GM23248 (cell line): Measurements from ENCODE around the gene TM9SF2. TPM values are rescaled to one million over a fixed set of nuclear protein-coding genes. Genes with fewer than 3 reads are reported as not detected.

Experiments
- DNase-seq: peaks from one replicate; pipeline ENCODE4 v3.0.0-alpha.2; 2015
- H2AFZ ChIP-seq: fragments of 200-600 bp; sonication (generic); 2 replicates; pipeline ENCODE4 v1.6.1; 2016; ENCODE audit warnings: antibody characterized with exemption
- H3F3A ChIP-seq: fragments of 200-600 bp; sonication (generic); 2 replicates; pipeline ENCODE4 v1.6.1; 2016; ENCODE audit warnings: mild to moderate bottlenecking, antibody characterized with exemption, mixed run types; ENCODE audit not compliant: insufficient read depth
- H3K27ac ChIP-seq: fragments of 200-600 bp; sonication (generic); 2 replicates; pipeline ENCODE4 v1.5.1; 2016; ENCODE audit warnings: mild to moderate bottlenecking
- H3K27me3 ChIP-seq: fragments of 200-600 bp; sonication (generic); replicated peaks from 2 replicates; pipeline ENCODE4 v1.6.1; 2016; ENCODE audit warnings: mild to moderate bottlenecking; ENCODE audit not compliant: insufficient read depth
- H3K36me3 ChIP-seq: fragments of 200-600 bp; sonication (generic); 2 replicates; pipeline ENCODE4 v1.6.1; 2016; ENCODE audit warnings: low read depth, mild to moderate bottlenecking
- H3K4me1 ChIP-seq: fragments of 200-600 bp; sonication (generic); 2 replicates; pipeline ENCODE4 v1.6.1; 2016; ENCODE audit warnings: mild to moderate bottlenecking; ENCODE audit not compliant: insufficient read depth
- H3K4me2 ChIP-seq: fragments of 200-600 bp; sonication (generic); one replicate; pipeline ENCODE4 v1.6.1; 2016; ENCODE audit warnings: mild to moderate bottlenecking; ENCODE audit not compliant: unreplicated experiment
- H3K4me3 ChIP-seq: fragments of 200-600 bp; sonication (generic); 2 replicates; pipeline ENCODE4 v1.5.1; 2016; ENCODE audit warnings: mild to moderate bottlenecking
- H3K79me2 ChIP-seq: fragments of 200-600 bp; sonication (generic); 2 replicates; pipeline ENCODE4 v1.6.1; 2016; ENCODE audit warnings: mild to moderate bottlenecking; ENCODE audit not compliant: insufficient read depth
- H3K9ac ChIP-seq: fragments of 200-600 bp; sonication (generic); 2 replicates; pipeline ENCODE4 v1.6.1; 2016; ENCODE audit warnings: mild to moderate bottlenecking
- H3K9me2 ChIP-seq: fragments of 200-600 bp; sonication (generic); 2 replicates; pipeline ENCODE4 v1.6.1; 2016; ENCODE audit warnings: mixed run types, mild to moderate bottlenecking, moderate library complexity; ENCODE audit not compliant: insufficient read depth
- H3K9me3 ChIP-seq: fragments of 200-600 bp; sonication (generic); one replicate; pipeline ENCODE4 v1.6.1; 2017; ENCODE audit warnings: low read depth
- H4K20me1 ChIP-seq: fragments of 200-600 bp; sonication (generic); 2 replicates; pipeline ENCODE4 v1.6.0; 2016; ENCODE audit not compliant: insufficient read depth
- EZH2 ChIP-seq: fragments of 200-600 bp; sonication (generic); IDR thresholded peaks from 2 replicates; pipeline ENCODE4 v1.6.1; 2018; ENCODE audit warnings: antibody characterized with exemption, mild to moderate bottlenecking; ENCODE audit not compliant: insufficient read depth, poor library complexity, severe bottlenecking
- EZH2phosphoT487 ChIP-seq: fragments of 200-600 bp; sonication (generic); IDR thresholded peaks from 2 replicates; pipeline ENCODE4 v1.6.1; 2018; ENCODE audit warnings: antibody characterized with exemption, moderate library complexity, mild to moderate bottlenecking, low read depth; ENCODE audit not compliant: insufficient read depth
- WGBS, 2 experiments: methylation state at CpG; one replicate each; pipeline ENCODE4 v1.1.6; 2015 to 2017; ENCODE audit warnings: low lambda C conversion rate in 2 of 2, low coverage in 1 of 2; ENCODE audit errors: missing lambda C conversion rate in 2 of 2; 5-methylcytosine and 5-hydroxymethylcytosine counted together
- in situ Hi-C: fragments of 300-500 bp; cut with MboI; formaldehyde crosslinking; loops from 2 replicates; pipeline ENCODE4 v1.15.0; 2020
- polyA plus RNA-seq: library from polyadenylated mRNA; unstranded; fragments of >200 nt; fragmentation: Nextera tagmentation; extraction: Ambion mirVana; gene quantifications from 2 replicates; pipeline ENCODE4 v1.2.1, GENCODE V29; 2016
- total RNA-seq: library from RNA; depleted of rRNA; stranded (reverse); fragments of >200 nt; shearing (Covaris generic); gene quantifications from 2 replicates; pipeline ENCODE4 v1.2.3, GENCODE V29; 2014

TM9SF2 gene
- total and polyA plus RNA-seq, 2 experiments from 2014 or later: 162 to 168 TPM

DNA sequence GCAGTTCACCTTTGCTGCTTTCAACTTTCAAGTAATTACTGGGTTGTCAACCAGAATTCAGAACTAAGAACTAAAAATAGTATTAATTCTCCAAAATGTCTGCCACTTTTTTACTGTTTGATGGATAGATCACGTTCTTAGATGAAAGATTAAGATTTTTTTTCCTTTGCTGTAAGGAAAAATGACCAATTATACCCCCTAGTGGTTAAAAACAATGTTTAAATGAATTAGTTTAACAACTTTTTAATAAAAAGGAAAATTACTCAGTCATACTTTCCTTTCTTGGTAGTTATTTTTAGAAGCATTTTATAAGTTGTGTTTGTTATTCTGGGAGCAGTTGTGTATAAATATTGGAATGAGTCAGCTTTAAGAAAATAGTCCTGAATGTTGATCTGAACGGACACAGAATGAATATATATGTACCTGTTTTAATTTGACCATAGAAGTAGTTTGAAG is 4.6 kb downstream of the TM9SF2 start:
- TF ChIP-seq EZH2 (no peak), EZH2phosphoT487 (no peak)
- H3K4me2 ChIP-seq: peak overlapping the region; percentile 11
- in situ Hi-C loops: no loop called here
- H3K4me1 ChIP-seq: peaks cover 35% of the 10 kb centered on the region
- no peaks in the 10 kb centered on the region for H3K27me3 ChIP-seq
- WGBS, 2 experiments: 38 to 45% methylated on average over 2 of the region's 2 CpGs
- H3K9me3 ChIP-seq: no peaks in the 10 kb centered on the region
- peak; percentile 67 for DNase-seq
- H3F3A ChIP-seq: no peaks in the 10 kb centered on the region
- H2AFZ ChIP-seq: no peak overlapping the region
- H3K4me3 ChIP-seq: 0 out of 2 replicates have a peak overlapping the region, but pooled peaks have one; percentile 18
- peaks cover 7% of the 10 kb centered on the region; the same call in 1 of the 2 replicates for H4K20me1 ChIP-seq
- peak overlapping the region; percentile 41 for H3K9ac ChIP-seq
- no peaks in the 10 kb centered on the region for H3K36me3 ChIP-seq
- H3K79me2 ChIP-seq: peaks cover 96% of the 10 kb centered on the region
- 0 out of 2 replicates have a peak overlapping the region, but pooled peaks have one; percentile 16 for H3K27ac ChIP-seq
- no peaks in the 10 kb centered on the region for H3K9me2 ChIP-seq

DNA sequence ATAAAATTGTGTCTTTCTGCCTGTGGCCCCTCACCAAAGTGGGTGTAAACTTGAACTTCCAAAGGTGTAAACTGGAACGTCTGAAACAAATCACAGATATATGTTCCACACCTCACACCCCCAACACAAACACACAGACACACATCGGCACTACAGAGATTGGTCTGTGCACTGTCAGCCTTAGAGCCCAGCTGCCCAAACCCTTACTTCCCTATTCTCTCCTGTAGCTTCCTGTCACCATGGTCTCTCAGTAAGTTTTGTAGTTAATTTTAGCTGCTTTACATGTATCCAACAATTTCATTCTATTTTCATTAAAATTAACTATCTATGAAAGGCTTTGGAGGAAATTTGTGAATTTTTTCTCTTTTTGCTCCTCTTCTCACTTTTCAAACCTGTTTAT is 5.4 kb downstream of the TM9SF2 start:
- H3K4me1 ChIP-seq: peaks cover 35% of the 10 kb centered on the region
- H3K9me2 ChIP-seq: no peaks in the 10 kb centered on the region
- H3K9ac ChIP-seq: peak overlapping the region; percentile 4; the same call in 1 of the 2 replicates
- H3K27me3 ChIP-seq: no peaks in the 10 kb centered on the region
- 76 to 89% methylated on average over 2 of the region's 2 CpGs for WGBS, 2 experiments
- H3K36me3 ChIP-seq: no peaks in the 10 kb centered on the region
- no peak overlapping the region for H3K27ac ChIP-seq
- H3K4me3 ChIP-seq: no peak overlapping the region
- no peak overlapping the region for H2AFZ ChIP-seq
- H3K79me2 ChIP-seq: peaks cover 100% of the 10 kb centered on the region
- no peak overlapping the region for H3K4me2 ChIP-seq
- no peak for DNase-seq
- no peak for TF ChIP-seq EZH2
- H4K20me1 ChIP-seq: peaks cover 15% of the 10 kb centered on the region; the same call in 1 of the 2 replicates
- no peaks in the 10 kb centered on the region for H3K9me3 ChIP-seq
- no peaks in the 10 kb centered on the region for H3F3A ChIP-seq
- in situ Hi-C loops: no loop called here

DNA sequence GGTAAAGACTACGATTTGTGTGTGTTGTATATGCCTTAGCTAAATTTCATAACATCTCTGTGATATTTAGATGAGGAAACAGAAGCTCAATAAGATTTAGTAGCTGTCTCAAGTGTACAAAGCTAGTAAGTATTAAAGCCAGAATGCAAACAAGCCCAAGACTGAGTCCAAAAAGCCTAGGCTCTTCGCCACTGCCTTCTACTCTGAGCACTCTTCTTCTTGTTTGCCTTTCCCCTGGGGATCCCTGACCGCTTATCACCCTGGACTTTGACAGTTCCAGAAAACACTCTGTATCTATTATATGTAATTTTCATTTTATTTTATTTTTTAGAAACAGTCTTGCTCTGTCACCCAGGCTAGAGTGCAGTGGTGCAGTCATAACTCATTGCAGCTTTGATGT is 5.8 kb downstream of the TM9SF2 start:
- Histone ChIP-seq H3K4me2 (no peak overlapping the region), H3K36me3 (no peaks in the 10 kb centered on the region), H3K4me1 (peaks cover 35% of the 10 kb centered on the region), H4K20me1 (peaks cover 18% of the 10 kb centered on the region), H3K9ac (no peak overlapping the region), H3K4me3 (no peak overlapping the region), H3K9me3 (no peaks in the 10 kb centered on the region), H3K79me2 (peaks cover 100% of the 10 kb centered on the region), H3F3A (no peaks in the 10 kb centered on the region), H2AFZ (no peak overlapping the region), H3K27me3 (no peaks in the 10 kb centered on the region), H3K27ac (no peak overlapping the region), H3K9me2 (no peaks in the 10 kb centered on the region)
- in situ Hi-C loops: no loop called here
- no peak for TF ChIP-seq EZH2phosphoT487
- no peak for TF ChIP-seq EZH2
- DNase-seq: no peak
- 95 to 98% methylated on average over 3 of the region's 3 CpGs for WGBS, 2 experiments

DNA sequence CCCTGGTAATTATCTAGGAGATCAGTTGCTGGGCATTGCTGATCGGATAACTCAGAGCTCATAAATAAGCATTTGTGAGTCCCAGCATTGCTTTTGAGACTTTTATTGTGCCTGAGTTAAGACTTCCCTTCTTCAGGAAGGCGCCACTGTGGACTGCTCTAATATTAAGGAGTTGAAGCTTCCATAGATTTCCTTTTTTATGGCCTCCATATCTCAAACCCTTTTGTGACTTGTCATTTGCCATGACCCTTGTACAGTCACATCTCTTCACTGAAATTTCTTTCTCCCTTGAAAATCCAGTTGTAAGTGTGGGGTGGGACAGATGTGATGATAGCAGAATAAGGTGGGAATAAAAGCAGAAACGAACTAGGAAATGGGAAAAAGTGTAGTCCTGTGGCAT is 6.3 kb downstream of the TM9SF2 start:
- WGBS, 2 experiments: 96 to 97% methylated on average over 3 of the region's 3 CpGs
- H3K4me3 ChIP-seq: no peak overlapping the region
- no peaks in the 10 kb centered on the region for H3K9me3 ChIP-seq
- H3K4me1 ChIP-seq: peaks cover 36% of the 10 kb centered on the region
- no peak for TF ChIP-seq EZH2phosphoT487
- no peak for TF ChIP-seq EZH2
- no peak overlapping the region for H3K9ac ChIP-seq
- H3K4me2 ChIP-seq: no peak overlapping the region
- H3K79me2 ChIP-seq: peaks cover 100% of the 10 kb centered on the region
- no peak for DNase-seq
- H3F3A ChIP-seq: no peaks in the 10 kb centered on the region
- no peak overlapping the region for H2AFZ ChIP-seq
- peaks cover 23% of the 10 kb centered on the region for H4K20me1 ChIP-seq
- no peaks in the 10 kb centered on the region for H3K9me2 ChIP-seq
- in situ Hi-C loops: no loop called here
- no peaks in the 10 kb centered on the region for H3K27me3 ChIP-seq
- H3K27ac ChIP-seq: no peak overlapping the region
- H3K36me3 ChIP-seq: no peaks in the 10 kb centered on the region

DNA sequence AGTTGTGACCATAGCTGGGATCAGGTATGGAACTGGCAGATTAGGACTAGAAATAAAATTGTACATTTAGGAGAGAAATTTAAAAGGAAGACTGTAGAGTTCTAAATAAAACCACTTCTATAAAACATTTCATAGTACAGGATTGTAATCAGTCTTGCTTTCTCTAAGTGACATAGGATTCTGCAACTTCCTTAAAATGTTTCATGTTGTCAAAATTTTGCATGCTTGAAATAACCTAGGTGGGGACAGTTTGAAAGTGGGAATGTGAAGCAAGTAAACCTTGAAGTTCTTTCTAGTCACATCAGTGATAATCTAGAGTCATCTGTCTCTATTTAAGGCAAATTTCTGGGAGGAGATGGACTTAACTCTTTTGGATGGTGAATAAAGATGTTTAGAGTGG is 6.7 kb downstream of the TM9SF2 start:
- H3K36me3 ChIP-seq: no peaks in the 10 kb centered on the region
- no peak overlapping the region for H3K27ac ChIP-seq
- H2AFZ ChIP-seq: no peak overlapping the region
- no peaks in the 10 kb centered on the region for H3F3A ChIP-seq
- H3K4me2 ChIP-seq: no peak overlapping the region
- in situ Hi-C loops: no loop called here
- H3K9ac ChIP-seq: no peak overlapping the region
- no peak for TF ChIP-seq EZH2phosphoT487
- no peak for TF ChIP-seq EZH2
- no peaks in the 10 kb centered on the region for H3K9me2 ChIP-seq
- DNase-seq: no peak
- H3K27me3 ChIP-seq: no peaks in the 10 kb centered on the region
- H3K79me2 ChIP-seq: peaks cover 100% of the 10 kb centered on the region
- no peak overlapping the region for H3K4me3 ChIP-seq
- H3K4me1 ChIP-seq: peaks cover 36% of the 10 kb centered on the region
- peaks cover 28% of the 10 kb centered on the region for H4K20me1 ChIP-seq
- no peaks in the 10 kb centered on the region for H3K9me3 ChIP-seq
